Measurements from ENCODE around the gene KIF4B. TPM values are rescaled to one million over a fixed set of nuclear protein-coding genes. Genes with fewer than 3 reads are reported as not detected.

Gene KIF4B
- total RNA-seq, 4 donors from 2014 or later, result not detected

Other genes with a start within 250 kb of the KIF4B start
- 100 to 1,000 TPM in 1 of 4 donors, 10 to 100 TPM in 3; 57.6 to 154 (median 75.8) TPM for gene FAXDC2, start 163.2 kb upstream of the KIF4B start, total RNA-seq
- gene CNOT8, start 155.1 kb upstream of the KIF4B start, total RNA-seq, result 100 to 1,000 TPM in 2 of 4 donors, 10 to 100 TPM in 2; 83.9 to 136 (median 102) TPM
- gene GEMIN5, start 75.5 kb upstream of the KIF4B start, total RNA-seq, result 10 to 100 TPM; 17.8 to 20.5 (median 18.8) TPM
- 10 to 100 TPM; 12.2 to 18.1 (median 14.3) TPM for gene MRPL22, start 72.7 kb upstream of the KIF4B start, total RNA-seq

Measured in tibial nerve (tissue), 4 donors.